GM04504 (cell line): ENCODE measurements around the gene BBS7.

Experiments used
- DNase-seq: peaks from one replicate; pipeline ENCODE4 v3.0.0-alpha.2; 2012; ENCODE audit warnings: low read depth

The BBS7 gene

DNA sequence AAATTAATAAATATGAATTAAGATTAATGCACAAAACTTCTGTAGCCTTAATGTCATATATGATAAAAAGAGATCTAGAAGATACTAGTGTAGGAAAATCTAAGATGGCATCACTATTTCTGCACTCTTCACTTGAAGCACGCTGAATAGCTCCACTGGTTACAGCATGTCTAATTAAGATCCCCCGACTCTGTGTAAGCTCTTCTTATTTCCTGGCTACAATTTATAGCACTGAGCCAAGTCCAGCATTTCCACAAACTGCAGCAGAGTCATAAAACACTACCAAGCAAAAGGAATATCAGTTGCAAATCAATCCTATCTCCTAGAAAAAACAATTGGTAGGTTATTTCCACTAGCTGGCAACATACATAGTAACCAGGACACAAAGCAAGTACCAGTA, 45.3 kb downstream of the BBS7 start:
- no peak for DNase-seq

DNA sequence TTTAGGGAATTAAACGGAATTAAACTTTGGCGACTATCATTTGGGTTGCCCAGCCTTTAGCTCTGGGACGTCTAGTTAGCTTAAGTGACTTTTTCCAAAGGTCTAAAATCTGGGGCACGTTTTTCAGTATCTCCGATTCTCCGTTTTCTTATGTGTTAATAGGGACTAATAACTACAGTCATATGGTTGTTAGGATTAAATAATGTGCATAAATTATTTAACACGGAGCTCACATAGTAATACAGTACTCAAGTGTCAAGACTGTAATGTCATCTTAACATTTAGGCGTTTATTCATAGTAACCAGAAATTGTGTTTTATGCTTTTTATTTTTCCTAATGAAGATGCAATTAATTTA, 46.1 kb downstream of the BBS7 start:
- no peak for DNase-seq

DNA sequence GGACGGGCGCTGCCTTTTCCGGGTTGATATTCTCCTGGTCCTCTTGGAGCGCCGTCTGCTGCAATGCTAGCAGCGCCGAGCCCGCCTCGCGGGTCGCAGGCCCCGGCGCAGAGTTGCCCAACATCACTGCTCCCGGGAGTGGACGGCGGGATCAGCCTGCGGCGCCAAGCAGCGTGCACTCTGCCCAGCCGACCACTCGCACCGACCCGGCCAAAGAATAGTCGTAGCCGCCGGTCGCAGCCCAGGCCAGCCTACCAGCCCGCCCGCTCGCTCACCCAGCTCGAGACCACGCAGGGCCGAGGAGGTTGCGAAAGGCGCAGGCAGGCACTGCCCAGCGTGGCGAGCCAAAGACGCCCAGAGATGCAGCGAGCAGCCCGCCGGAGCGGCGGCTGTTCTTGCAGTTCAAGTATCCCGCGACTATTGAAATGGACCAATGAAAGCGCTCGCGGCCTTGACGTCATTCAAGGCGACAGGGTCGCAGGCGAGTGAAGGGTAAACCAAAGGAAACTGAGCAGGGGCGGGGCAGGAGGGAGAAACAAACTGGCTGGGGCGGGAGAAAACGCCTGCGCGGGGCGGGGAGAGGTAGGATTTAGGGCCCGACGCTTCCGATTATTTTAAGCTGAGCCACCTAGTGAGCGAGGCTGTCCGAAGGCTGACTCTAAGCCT, 46.6 kb downstream of the BBS7 start, which contains the start of gene CCNA2:
Gene CCNA2, minus strand, starts transcription at position 379 of the 666 bp plus-strand sequence. Its CDS starts 255 bp downstream, at position 124.
- DNase-seq, result peak; percentile 91

DNA sequence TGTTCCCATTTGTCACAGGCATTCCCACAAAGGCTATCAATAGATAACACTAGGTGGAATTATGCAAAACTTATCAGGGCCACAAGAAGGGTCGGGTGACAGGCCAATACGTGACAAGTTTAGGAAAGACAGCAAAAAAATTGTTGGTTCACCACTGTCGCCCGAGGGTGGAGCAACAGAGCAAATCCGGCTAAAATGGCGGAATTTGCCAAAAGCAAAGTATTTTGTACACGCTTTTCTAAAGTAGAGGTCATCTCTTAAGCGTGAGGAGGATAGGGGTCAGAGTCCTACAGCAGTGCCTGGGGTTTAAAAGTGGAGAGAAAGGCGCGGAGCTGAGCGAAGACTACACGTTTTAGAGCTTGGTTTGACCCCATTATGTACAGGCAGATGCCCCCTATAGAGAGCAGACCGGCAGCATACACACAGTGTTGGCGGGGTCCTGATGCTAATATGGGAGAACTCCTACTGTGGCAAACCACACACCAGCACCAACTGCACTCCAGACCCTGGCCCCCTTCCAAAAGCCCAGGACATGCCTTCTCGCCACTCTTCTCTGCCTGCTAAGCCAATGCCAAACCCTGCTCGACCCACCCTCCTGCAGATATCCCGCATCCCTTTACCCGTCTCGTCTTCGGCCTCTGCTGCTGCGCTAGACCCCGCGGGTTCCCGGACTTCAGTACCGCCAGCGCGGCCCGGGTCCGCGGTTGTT, 47.3 kb downstream of the BBS7 start:
- DNase-seq, result no peak

DNA sequence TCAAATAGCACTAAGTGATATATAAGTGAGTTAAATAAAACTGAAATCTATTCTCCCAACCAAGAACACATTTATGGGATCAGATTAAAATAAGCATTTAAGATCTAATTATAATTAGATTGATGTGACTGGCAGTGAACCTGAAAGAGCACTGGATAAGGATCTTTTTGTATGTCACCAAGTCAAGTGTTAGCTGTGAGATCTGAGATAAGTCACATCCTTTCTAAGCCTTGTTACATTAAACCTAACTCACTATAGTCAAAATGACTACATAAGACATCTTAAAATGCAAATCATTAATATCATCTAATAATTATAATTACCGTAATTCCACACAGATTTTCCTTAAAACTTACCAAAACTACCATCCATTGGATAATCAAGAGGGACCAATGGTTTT, 48.2 kb downstream of the BBS7 start:
- no peak for DNase-seq

DNA sequence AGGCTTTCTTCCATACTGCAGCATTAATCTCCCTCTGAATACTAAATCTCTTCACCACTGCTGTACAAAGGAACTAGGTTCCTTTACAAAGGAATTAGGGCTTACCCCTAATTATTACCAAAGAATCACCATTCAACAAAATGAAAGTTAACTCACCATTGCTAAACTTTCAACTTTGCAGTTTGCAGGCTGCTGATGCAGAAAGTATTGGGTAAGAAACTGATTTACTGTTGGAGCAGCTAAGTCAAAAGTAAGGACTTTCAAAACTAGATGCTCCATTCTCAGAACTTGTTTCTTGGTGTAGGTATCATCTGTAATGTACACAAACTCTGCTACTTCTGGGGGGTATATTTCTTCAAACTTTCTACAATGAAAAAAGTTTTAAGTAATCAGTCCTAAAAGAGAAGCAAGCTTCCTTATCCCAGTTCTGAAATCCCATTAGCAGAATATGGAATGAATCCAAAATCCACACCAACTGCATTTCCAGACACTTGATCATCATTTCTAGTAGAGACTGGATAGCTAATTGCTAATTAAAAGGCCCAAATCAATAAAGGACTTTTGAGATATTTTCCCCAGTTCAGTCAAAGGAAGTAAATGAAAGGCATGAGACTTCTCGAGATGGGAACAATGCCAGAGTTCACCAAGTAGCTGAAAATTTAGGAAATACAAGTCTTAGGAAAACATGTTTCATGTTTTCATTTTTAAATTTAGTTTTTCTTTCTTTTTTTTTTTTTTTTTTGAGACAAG, 50.9 kb downstream of the BBS7 start:
- DNase-seq, result no peak

DNA sequence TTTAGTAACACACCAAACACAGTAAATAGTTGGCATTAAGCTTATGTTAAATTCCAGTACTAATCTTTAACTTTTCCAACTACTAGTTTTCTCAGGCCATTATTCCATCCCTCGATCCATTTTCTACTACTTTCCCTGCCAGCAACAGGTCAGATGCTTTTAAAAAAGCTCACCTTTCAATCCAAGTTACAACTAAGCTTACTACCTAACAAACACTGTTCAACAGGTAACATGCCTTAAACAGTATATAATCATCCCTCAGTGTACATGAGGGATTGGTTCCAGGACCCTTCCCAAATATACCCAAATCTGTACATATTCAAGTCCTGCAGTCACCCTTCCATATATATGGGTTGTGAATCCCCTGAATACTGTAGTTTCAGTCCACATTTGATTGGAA, 52.1 kb downstream of the BBS7 start:
- DNase-seq, result no peak

DNA sequence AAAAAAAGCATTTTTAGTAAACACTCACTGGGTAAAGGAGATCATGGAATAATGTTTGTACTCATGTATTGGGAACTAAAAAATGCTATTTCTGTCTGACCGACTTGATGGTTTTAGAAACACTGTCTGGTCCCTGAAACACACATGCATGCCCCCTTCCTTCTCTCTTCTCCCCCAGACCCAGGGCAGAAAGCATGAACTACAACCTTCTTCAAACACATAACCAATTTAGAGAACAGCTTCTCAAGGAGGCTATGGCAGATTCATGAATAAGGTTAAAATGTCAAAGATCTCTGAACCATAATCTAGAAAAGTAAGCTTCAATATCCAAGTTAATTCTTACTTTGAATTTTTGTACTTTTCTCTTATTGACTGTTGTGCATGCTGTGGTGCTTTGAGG, 52.6 kb downstream of the BBS7 start:
- DNase-seq, result no peak

DNA sequence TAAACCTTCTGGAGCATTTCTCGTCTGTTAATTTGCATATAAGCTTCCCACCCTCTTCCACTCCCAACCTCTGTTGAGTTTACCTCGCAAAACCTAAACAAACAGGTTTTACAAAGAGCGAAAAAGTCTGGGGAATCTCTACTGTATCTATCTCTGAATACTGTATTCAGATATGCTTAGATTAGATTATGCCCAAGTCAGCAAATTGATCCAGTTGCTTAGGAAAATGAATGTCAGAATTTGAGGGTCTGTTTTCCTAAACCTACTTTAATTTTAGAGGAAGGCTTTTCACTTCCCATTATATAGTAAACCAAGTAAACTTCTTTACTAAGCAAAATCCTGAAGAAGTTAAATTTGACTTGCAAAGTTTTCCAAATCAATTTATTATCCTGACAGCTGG, 53.3 kb downstream of the BBS7 start:
- no peak for DNase-seq

DNA sequence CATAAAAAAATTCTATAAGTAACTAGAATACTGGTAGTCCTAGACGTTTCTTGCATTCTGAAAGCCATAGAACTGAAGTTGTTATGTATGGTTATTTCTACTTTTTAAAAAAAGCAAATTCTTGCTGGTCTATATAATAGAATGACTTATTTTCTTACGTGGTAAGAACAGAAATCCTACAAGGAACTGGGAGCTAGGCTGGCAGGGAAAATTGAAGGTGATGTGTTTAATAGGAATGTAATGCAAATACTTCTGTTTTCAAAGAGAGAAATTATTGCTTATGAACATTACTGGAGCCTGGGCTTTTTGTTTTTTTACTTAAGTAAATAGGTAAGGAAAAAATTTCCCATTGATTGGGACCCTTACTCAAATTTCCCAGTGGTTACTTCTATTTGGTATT, 55.5 kb downstream of the BBS7 start:
- no peak for DNase-seq

DNA sequence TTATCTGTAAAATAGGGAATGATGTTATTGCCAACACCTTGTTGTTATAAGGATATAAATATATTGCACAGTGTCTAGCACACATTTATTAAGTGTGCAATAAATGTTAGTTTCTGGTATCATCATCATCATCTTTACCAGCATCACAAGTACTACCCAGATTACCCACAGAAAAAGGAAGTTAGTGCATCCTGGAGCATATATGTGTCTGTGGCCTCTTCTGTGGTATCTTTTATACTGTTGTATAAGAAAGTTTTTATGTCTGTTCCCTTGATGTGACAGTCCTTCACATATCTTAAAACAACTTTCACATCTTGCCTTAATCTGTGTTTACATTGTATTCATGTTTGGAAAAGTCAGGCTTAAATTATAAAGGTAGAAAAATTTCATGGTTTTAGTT, 59.2 kb downstream of the BBS7 start:
- no peak for DNase-seq

DNA sequence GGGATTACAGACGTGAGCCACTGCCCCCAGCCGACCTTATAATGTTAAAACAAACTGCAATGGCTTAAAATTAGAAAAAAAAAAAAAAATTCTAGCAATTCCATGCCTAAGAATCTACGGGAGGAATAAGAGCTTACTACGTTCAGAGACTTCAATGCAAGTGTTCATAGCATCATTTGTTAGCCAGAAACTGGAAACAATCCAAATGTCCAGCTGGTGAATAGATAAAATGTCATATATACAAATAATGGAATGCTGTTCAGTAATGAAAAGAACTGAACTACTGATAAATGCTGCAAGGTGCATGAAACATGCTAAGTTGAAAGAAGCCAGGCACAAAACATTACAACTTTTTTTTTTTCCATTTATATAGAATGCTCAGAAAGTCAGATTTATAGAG, 63.9 kb downstream of the BBS7 start:
- no peak for DNase-seq

DNA sequence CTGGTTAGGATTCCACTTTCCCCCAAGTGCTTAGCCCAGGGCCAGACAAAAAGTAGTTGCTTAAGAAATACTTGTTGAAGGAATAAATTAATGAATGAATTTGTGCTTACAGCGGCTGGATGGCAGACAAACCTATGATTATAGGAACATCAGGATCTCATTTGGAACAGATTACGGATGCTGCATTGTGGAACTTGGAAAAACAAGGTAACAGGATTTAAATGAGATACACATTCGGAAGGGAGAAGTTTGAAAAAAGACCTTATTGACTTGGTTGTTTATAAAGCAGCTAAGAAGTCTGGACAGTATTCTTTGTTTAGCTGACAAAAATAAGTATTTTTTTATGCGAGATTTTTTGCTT, 68.6 kb downstream of the BBS7 start:
- DNase-seq, result no peak

DNA sequence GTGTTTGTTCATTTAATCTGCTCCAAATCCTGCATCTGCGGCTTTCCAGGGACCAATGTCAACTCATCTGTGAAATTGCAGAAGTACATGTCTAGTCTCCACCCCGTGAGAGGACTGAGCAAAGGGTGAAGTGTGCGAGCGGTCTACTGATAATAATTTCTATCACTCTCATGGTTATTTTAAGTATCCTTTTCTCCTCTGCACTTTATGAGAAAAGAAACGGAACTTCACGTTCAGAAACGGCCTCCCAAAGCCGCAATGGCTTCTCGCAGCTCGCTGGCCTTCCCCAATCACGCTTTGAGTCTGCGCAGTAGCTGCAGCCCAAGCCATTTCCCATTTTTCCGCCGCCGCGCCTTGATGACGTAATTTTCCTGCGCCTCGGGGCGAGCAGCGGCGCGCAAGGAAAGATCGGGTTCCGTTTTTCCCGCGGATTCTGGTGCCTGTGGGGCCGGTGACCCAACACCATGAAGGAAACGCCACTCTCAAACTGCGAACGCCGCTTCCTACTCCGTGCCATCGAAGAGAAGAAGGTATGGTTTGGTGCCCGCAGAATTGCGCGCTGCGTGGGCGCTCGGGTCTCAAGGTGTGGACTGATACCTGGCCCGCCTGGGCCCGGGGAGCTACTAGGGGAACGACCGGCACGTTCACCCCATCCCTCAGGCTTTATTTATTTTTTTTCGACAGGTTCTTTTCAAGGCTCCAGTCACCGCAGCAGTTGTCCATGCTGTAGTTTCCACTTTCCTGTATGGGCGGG, 69.1 kb downstream of the BBS7 start, which contains the start of gene EXOSC9:
Gene EXOSC9, plus strand, starts transcription at position 363 of the 754 bp plus-strand sequence. Its CDS starts 102 bp downstream, at position 465.
- DNase-seq, result peak; percentile 88

DNA sequence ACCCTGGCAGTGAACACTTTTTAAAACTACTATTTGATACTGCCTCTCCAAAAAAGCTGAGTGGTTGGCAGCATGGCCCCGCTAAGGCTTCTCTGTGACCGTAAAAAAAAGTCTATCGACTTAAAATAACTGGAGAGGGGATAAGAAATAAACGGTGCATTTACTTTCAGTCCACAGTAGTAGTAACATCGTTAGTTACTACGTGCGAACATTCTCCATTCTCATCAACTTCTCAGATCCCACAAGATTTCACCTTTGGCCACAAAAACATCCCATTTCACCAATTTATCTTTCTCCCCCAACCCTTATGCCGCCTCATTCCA, 69.7 kb downstream of the BBS7 start:
- no peak for DNase-seq

DNA sequence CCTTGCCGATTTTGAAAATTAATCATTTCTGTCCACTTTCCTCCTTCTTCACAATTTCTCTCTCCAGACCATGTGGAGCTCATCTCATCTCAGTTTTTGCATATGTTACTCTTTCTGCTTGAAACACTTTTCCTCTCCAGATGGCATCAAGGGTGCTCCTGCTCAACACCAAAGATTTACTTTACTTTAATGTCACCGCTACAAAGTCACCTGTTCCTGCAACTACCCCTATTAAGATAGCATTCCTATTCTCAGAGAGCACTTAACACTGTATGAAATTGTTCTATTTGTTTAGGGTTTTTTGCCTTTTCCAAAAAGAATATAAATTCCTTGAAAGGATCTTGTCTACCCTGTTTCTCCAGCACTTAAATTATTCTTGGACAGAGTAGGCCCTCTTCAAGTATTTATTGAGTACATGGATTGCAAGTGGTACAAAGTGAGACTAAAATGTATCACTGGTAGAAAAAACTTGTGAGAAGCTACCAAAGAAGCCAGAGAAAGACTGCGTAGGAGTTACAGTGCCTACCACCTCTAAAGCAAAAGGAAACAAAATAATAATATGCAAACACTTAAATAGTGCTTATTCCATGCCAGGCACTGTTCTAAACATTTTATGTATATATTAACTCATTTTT, 70.3 kb downstream of the BBS7 start:
- no peak for DNase-seq

DNA sequence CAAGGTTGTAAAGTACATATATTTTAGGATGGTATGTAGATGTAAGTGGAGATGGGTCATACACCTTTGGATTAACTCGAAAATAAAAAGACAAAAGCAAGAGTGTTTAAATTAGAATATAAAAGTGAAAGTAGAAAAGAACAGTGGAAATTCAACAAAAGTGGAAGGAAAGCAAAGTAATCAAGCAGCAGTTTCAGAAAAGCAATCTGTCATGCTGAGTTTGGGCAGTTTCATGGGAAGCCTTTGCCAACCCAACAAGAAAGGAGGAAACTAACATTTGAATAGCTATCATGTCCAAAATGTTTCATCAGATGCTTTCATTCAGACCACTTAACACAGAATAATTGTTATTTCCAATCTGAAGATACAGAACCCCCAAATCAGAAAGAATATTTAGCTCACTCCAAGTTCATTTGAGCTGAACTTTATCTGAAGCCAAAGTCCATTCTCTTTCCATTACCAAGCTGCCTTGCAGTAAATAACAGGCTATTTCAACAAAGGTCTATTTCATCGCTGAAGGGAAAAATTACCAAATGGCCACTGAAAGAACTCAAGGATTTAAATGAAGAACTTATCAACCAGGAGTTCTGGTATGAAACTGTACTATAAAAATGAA, 71.0 kb downstream of the BBS7 start:
- DNase-seq, result no peak

DNA sequence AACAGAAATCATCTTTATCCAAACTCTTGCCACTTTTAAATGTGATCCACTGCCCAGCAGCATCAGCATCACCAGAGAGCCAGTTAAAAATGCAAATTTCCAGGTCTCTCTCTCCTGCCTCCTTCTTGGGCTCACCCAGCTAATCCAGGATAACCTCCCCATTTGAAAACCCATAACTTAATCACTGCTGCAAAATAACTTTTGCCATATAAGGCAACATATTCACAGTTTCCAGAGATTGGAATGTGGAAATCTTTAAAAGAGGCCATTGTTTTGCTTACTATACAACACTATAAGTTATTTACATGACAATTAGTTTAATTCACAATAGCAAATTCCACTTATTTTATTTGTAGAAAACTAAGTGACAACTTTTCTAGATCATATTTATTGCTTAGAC, 74.0 kb downstream of the BBS7 start:
- no peak for DNase-seq

DNA sequence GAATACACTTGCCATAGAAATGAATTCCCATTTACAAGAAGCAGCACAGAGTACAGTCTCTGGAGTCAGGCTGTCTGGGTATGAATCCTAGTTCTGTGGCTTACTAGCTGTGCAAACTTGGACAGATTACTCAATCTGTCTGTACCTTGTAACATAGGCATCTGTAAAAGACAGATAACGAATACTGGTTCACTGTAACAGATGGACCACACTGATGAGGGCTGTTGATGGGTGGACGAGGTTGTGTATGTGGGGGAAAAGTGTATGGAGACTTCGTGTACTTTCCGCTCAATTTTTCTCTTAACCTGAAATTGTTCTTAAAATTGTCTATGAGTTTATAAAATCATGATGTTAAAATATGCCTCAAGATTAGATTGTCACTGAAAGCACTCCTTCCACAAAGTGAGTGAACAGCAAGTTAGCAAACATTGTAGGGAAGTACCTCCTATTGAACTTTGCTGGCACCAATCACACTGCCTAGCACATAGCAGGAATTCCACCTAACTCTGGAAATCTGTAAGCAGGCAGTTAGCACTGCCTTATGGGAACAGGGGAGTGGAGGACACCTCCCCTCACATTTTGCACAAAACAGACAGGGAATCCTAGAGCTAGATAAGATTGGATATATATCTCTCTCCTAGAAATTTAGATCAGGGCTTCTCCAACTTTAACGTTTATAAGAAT, 75.6 kb downstream of the BBS7 start:
- DNase-seq, result no peak

DNA sequence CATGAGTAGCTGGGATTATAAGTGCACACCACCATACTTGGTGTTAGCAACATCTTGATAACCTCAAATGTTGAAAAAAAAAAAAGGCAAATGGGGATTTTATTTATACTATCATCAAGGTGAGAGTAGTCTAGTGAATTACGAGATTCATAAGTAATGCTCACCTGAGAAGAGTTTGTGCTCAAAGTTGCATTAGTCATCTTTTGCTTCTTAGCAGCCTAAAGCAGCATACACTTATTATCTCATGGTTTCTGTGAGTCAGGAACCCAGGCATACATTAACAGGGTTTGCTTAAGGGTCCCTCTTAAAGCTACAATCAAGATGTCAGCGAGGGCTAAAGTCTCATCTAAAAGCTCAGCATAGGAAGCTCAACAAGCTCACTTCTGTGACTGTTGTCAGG, 77.3 kb downstream of the BBS7 start:
- no peak for DNase-seq

DNA sequence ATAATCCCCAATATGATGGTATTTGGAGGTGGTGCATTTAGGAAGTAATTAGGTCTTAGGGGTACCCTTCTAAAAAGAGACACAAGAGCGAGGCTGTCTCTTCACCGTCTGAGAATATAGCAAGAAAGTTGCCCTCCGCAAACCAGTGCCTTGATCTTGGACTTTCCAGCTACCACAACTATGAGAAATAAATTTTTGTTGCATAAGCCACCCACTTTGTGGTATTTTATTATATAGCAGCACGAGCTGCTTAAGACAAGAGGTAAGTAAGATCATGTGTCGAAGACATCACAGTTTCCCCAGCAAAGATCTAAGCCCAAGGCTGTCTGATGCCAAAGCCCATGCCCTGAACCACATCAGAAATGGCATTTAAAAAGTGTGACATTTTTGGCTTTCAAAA, 78.8 kb downstream of the BBS7 start:
- peak; percentile 62 for DNase-seq
